SHP77 treated with DMSO at 0.1 percent for 48 hours (cell line): ENCODE measurements around the gene PTPN14.
"Not testable (repeated sequence)": the region's sequence is repeated elsewhere in the genome, so short reads cannot be mapped to it uniquely, and the experiment has no call there.

ENCODE experiments used
- DNase-seq: peaks from one replicate; lab custom pipeline; 2025; lab: John Stamatoyannopoulos, UW

The PTPN14 gene

DNA sequence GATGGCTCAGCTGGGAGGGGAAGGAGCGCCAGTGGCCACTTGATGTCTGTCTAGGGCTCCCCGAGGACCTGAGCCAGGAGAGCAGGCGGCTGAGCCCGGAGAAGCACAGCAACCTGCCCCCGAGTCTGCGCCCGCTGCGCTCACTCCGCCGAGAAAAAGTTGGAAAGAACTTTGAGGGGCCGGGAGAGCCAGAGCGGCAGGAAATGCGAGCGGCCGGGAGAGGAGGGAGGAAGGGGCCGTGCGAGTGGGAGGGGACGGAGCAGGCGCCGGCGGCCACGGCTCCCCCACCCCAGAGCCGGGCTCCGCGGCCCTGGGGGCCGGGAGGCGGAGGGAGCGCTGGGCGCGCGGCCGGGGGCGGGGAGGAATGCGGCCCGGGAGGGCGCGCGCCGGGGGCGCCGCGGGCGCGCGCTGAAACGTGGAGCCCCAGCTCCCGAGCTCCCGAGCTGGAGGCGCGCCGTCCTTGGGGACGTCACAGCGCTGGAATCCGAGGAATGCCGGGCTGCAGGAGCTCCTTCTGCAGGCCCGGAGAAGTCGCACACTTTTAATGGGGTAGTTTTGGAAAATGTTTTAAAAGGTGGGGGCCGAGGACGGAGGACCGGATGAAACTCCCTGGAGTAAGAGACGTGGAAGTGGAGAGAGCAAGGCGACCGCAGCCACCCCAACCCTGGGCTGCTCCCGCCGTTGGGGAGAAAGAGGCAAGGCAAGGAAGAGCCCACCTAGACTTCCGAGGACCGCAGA, at the start of gene PTPN14:
TSS of gene PTPN14 (minus strand) at position 167 of the 738 bp plus-strand sequence. CDS start 86,799 bp downstream, outside the sequence.
- no peak for DNase-seq

DNA sequence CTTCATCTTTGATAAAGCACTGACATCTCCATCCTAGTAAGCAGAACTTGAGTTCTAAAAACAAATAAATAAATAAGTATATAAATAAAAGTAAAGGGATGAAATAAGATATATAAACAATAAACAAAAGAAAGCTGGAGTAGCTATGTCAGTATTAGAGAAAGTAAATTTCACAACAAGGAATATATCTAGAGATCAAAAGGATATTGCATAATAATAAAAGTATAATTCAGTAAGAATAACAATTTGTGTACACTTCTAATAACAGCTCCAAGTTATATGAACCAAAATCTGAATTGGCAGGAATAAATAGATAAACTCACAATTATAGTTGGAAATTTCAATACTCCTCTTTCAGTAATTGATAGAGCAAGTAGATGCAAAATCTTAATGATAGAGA, 41.8 kb upstream of the PTPN14 start:
- no peak for DNase-seq

DNA sequence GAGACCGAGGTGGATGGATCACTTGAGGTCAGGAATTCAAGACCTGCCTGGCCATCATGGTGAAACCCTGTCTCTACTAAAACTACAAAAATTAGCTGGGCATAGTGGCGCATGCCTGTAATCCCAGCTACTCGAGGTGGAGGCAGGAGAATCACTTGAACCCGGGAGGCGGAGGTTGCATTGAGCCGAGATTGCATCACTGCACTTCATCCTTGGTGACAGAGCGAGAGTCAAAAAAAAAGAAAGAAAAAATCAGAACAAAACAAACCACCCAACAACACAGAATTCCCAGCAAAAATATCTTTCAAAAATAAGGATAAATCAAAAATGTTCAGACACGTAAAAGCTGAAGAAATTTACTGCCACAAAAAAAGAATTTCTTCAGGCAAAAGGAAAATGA, 40.5 kb upstream of the PTPN14 start:
- DNase-seq: not testable (repeated sequence)

DNA sequence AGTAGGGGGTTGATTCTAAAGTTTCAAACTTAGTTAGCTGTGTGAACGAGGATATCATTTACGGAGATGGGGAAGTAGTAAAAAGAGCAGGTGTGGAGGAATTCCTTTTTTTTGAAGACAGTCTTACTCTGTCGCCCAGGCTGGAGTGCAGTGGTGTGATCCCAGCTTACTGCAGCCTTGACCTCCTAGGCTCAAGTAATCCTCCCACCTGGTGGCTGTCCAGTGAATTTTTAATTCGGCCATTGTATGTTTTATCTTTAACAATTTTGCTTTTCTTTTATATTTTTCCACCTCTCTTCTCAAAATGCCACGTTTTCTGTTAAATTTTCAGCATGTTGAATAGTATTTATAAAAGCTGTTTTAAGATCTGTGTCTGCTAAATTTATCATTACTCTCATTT, 39.3 kb upstream of the PTPN14 start:
- no peak for DNase-seq

DNA sequence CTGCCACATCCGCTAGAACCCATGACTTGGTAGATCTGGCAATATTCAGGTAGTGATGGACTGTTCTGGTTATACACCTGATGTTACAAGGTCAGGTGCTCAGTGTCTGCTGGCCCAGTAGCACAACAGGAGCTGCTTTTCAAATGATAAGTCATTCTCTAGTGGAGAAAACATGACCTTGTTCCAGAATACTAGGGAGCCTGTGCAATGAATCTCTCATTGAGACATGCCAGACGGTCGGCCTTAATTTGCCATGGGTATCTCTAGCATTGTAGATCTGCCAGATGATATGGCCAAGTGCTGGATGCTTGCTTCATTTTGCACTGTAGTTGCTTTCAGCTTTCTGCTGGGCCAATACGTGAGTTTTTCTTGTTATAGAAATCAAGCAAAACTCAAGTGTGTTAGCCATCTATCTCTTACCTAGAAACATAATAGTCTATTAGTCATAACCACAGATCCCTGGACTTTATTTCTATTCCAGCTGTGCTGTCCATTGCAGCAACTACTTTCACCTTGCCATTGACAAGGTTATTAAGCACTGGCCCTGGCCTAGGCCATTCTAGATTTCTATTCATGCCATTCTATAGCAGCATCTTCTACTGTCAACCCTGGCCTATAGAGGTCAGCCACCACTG, 37.7 kb upstream of the PTPN14 start:
- no peak for DNase-seq

DNA sequence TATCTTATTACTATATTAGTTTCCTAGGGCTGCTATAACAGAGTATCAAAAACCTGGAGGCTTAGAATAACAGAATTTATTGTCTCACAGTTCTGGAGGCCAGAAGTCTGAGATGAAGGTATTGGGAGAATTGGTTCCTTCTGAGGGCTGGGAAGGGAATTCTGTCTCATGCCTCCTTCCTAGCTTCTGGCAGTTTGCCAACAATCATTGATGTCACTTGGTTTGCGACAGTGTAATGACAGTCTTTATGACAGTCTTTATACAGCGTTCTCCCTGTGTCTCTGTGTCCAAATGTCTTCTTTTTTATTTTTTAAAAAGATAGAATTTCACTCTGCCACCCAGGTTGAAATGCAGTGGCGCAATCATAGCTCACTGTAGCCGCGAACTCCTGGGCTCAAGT, 35.8 kb upstream of the PTPN14 start:
- DNase-seq: no peak

DNA sequence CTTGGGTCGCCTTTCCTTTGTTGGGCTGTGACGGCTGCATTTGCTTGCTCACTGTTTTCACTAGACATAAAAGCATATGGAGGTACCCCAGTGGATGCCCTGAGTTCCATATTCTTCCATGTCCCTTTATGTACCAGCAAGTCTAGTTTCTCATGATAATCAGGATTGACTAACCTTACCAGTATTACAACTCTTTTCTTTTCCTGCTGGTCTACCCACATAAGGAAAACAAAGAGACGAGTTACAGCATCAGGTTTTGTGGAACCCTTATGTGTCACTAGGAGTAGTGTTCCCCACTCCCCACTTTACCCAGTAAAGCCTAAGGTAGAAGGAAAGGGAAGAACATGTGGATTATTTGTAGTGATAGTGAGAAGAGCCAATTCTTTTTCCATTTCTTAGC, 35.2 kb upstream of the PTPN14 start:
- DNase-seq: no peak

DNA sequence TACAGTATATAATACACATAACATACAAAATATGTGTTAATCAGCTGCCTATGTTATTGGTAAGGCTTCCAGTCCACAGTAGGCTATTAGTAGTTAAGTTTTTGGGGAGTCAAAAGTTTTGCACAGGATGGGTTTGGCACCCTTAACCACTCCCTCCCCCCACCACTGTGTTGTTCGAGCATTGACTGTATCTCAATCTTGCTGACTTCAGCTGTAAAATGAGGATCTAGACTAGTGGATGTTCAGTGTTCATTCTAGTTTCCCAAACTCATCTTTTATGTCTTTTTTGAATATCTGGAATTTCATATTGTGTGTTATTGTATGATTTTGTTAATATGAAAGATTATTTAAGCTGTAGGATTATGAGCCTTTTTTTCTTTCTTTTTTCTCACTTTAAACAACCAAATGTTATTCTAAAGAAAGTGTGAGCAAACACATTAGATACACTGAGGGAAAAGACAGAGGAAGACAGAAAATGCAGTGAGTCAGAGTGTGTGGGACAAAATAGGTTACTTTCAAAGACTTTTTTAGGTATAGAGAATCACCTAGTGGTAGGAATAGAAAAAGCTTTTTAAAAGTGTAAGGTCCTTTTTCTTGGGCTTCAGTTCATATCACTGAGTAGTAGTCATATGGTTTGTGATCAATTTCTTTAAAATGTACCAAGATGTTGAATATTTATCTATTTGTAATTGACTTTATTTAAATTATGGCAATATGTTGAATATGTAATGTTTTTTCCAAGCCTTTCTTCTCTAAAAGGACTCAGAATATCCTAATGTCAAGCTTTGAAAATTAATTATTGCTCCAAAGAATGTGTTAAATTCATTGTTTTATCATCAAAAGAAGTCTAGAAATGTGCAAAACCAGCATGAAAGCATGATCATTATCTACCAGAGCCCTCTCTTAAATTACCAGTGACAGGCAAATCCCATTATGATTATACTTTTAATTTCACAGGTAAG, 33.7 kb upstream of the PTPN14 start:
- DNase-seq: no peak

DNA sequence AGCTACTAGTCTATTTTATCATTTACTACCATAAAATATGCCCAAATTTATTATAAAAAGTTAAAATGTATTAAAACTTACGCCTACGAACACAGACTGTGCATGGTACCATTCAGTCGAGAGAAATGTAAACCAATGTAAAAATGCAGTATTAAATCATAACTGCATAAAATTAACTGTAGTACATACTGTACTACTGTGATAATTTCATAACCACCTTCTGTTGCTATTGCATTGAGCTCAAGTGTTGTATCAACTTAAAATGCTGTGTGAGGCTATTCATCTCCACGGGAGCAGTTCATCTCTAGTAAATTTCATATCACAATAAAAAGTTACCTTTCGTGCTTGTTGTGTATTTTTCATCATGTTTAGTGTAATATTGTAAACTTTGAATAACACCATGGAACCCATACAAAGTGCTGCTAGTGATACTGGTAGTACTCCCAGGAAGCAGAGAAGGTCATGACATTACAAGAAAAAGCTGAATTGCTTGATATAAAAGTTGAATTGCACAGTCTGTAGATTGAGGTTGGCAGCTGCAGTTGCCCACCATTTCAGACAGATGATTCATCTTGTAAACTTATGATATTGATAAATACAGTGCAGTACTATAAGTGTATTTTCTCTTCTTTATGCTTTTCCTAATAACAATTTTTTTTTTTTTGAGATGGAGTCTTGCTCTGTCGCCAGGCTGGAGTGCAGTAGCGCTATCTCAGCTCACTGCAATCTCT, 32.6 kb upstream of the PTPN14 start:
- DNase-seq: no peak

DNA sequence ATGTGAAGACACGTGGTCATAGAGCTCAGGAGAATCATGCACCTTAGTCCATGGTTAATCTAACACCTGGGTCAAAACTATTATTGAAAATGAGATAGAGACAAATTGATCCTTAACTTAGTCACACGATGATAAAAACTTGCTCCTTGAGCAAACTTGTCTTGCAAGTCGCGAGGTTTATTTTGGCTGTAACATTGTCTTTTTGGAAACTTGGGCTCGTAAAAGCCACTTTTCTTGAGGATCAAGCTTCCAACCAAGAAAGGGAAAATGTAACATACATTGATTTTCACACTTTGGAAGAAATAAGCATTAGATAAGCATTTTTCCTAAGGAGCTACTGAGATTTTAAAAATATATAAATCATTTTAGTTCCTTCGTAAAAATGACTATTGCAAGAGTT, 31.7 kb upstream of the PTPN14 start:
- DNase-seq: no peak

DNA sequence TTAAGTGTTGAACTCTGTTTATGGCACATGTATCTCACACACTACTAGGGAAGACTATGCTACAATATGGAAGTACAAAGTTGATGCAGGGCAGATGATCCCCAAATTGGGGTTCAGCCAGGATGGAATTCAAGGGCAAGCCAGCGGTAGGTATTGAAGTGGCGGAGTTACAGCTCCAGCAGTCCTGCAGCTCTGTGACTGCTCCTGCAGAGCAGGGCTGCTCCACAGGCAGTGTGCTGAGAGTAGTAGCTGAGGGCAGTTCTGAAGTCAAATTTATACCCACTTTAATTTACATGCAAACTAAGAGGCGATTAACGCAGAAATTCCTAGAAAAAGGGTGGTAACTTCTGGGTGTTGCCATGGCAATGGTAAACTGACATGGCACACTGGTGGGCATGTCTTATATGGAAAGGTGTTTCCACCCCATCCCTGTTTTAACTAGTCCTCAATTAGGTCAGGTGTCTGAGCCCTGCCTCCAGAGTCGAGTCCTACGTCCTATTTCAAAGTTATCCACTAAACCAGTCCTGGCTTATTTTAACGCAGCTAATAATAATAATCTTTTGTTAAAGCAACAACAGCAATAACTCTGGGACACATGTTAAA, 31.0 kb upstream of the PTPN14 start:
- no peak for DNase-seq

DNA sequence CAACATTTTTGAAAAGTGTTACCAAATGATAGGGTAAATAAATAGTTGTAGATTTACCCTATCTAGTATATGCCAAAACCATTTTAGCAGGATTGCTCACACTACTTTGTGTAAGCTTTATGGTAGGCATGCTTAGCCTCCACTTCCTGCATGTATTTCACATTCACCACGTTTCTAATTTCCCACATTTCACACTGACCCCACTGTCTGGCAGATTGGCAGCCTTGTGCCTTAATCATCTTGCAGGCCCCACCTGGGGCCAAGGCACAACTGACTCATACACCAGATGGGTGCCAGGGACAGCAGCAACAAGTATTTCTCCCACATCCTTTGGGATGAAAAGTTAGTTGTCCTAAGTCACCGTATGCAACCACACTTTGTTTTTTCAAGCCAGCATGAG, 30.4 kb upstream of the PTPN14 start:
- no peak for DNase-seq

DNA sequence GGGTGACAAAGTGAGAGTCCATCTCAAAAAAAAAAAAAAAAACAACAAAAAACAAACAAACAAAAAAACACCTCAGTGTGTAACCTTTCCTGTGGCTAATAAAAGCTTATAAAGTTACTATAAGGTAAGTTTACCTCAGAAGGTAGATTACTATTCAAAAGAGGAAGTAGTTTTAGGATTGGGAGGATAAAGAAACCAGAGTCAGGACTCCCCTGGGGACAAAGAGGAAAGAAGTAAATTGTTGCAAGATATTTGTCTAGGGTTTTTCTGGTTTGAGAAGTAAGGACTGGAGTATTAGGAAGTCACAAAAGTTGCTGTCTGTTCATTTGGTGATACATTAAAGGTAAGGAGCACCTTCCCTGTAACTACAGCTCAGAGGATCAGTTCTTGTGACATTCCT, 27.8 kb upstream of the PTPN14 start:
- DNase-seq: no peak

DNA sequence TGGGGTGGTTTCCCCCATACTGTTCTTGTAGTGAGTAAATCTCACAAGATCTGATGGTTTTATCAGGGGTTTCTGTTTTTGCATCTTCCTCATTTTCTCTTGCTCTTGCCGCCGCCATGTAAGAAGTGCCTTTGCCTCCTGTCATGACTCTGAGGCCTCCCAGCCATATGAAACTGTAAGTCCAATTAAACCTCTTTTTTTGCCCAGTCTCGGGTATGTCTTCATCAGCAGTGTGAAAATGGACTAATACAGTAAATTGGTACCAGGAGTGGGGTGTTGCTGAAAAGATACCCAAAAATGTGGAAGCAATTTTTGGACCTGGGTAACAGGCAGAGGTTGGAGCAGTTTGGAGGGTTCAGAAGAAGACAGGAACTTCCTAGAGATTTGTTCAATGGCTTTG, 24.7 kb upstream of the PTPN14 start:
- not testable (repeated sequence) for DNase-seq

DNA sequence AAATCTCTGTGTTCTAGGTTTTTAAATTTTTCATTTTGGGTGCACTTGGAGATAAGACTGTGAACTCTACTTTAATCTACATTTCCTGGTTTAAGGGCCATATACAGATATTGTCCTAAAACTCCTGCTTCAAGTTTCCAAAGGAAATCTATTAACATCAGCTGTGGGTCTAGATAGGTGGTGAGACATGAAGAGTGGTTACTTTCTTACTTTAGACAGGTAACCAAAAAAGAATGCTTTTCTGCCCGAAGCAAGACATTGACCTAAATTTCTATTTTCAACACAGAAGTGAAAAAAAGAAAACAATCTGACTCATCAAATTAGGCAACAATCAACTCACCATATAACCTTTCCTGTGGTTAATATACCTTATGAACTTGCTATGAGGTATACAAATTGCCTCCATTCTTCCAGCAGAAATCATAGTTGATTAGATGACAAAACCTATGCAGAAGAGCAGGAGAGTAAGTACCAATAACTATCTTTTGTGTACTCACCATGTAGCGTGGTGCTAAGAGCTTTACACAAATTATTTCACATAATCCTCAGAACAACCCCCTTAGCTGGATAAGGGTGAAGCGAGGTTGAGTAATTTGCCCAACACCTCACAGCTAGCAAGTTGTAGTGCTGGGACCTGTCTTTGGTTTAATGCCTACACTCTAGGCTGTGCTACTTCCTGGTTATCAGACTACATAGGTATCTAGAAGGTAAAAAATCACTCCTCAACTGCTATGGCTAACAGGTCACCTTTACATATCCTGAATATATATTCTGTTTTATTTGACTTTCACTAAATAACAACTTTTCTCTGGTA, 23.4 kb upstream of the PTPN14 start:
- no peak for DNase-seq

DNA sequence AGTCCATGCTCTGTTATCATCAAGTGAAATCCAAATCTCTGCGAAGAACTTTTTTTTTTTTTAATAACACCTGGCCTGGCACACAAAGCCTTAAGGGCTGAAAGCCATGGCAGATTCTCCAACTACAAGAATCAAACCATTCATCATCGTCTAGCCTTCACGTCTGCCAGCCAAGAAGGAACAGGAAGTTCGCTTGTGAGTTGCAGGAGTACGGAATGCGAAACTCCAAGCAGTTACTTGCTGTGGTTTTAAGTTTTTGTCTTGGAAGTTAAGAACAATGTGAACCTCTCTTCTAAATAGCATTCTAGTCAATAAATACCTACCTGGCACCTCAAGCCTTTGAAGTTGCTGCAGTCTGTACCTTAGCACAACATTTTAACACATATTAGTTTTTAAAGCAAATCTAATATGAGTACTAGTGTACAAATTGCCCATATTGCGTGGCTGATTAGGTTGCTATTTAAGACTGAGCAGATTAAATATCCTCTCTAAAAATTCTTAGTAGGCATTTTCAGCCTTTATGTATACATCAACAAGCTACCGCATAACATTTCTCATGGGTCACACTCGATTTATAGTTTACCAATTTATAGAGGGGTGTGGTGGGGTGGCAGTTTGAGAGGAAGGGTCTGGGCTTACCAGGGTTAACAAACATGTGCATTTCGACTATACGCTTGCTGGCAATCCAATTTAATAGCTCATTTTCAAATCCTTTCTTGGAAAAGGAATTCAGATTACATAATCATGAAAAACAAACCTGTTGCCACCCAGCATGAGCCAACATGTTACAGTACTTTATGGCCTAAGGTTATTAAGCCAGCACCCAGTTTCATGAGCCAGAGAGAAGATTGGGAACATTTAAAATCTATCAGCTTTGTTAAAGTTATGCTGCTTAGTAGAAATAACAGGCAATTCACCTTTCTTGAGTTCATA, 22.2 kb upstream of the PTPN14 start:
- DNase-seq: no peak

DNA sequence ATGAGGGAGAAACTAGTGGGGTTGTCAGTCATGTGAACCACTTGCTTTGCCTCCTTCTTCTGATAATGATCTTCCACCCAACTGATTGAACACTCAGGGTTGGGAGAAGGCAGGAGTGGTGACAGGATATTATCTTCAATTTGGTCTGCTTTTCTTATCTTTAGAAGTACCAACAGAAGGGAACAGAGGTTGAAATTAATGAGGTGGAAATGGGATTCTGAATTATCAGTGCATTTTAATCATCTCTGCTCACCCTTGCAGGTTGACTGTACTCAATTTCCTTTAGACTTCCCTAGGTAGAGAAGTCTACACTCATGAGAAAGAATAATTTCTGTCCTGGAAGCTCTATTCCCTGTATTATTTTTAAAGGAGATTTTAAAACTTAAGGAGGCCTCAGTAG, 19.9 kb upstream of the PTPN14 start:
- DNase-seq: no peak

DNA sequence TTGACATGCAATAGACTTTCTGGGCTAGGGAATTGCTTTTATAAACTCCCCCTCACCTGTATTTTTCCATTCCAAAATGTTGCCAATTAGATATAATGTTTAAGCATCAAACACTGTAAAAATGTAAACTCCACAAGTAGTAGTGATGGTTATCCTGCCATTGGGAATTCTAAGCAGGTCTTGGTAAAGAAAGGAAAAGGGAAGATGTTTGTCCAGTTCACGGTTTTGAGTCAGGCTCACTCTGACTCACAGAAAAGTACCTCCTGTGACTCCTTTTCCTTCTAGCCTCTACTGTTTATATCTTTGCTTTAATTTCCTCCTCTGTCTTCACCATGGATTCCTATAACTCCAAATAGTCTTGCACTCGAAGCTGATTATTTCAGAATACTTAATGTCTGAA, 19.0 kb upstream of the PTPN14 start:
- no peak for DNase-seq

DNA sequence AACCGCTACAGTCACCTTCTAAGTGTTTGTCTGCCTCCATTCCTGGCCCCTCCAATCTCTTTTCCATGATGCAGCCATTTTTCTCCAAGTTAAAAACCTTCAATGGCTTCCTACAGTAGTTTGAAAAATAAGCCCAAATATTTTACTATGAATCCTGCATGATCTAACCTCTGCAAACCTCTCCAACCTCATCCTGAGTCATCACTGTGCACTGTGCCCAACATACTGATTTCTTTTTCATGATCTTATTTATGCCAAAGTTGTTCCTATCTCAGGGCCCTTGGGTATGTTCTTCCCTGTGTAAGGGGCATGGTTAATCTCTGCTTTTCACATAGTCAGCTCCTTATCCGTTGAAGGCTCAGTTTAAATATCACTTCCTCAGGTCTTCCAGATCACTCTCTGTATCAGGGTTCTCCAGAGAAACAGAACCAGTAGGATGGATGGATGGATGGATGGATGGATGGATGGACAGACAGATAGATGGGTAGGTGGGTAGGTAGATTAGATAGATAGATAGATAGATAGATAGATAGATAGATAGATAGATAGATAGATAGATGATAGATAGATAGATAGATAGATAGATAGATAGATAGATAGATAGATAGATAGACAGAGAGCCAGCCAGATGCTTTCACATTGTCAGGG, 18.1 kb upstream of the PTPN14 start:
- DNase-seq: no peak
